GM19397 (cell line): ENCODE data around the gene OR11A1.
"Not testable (repeated sequence)": the region's sequence is repeated elsewhere in the genome, so short reads cannot be mapped to it uniquely, and the experiment has no call there.

Experiments used
- ATAC-seq: cut with Tn5 transposase; IDR thresholded peaks from one replicate; pipeline ENCODE4 v1.9.1; 2021; ENCODE audit warnings: mild to moderate bottlenecking, moderate library complexity; ENCODE audit not compliant: unreplicated experiment

OR11A1 gene

GRCh38 chr6:29479560-29479959 is 22.7 kb upstream of the OR11A1 start:
- no peak for ATAC-seq

- ATAC-seq = no peak
Observed at GRCh38 chr6:29478740-29479139, 21.9 kb upstream of the OR11A1 start.

DNA sequence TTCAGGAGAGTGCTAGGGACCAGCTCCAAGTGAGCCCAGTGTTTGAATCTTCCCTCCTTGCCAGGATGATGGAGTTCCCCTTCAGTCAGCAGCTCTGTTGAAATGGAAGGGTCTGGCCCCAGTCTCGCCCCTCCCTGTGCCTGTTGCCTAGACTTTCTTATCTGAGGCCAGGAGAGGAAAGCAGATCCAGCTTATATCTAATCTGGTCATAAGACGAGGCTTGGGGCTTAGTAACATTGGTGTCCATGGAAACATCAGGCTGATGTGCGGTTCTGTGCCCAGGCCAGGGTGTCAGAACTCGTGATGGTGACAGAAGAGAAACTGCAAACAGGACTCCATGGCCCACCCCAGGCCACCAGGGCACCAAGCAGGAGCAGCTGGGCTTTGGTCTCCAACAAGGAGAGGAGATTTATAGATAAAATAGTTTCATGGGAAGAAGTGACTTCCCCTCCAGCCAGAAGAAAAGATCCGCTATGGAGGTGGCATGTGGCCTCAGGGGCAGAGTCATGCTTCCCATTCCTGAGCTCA is 21.1 kb upstream of the OR11A1 start:
- no peak for ATAC-seq

DNA sequence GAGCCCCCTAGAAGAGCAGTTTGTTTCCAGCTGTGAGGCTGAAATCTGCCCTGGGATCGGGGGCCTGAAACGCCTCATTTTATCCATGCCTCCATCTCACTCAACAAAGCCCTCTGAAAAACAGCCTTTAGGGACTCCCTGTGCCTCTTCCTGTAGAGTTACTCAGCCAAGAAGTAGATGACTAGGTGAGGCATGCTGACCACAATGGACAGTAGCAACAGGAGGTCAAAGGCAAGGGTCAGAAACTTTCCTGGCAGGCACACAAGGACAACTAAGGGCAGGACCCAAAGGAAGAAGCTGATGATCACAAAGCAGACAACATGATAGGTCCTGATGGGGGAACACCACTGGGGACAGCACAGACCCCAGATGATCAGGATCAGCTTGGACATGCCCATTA is 18.1 kb upstream of the OR11A1 start:
- ATAC-seq = no peak

DNA sequence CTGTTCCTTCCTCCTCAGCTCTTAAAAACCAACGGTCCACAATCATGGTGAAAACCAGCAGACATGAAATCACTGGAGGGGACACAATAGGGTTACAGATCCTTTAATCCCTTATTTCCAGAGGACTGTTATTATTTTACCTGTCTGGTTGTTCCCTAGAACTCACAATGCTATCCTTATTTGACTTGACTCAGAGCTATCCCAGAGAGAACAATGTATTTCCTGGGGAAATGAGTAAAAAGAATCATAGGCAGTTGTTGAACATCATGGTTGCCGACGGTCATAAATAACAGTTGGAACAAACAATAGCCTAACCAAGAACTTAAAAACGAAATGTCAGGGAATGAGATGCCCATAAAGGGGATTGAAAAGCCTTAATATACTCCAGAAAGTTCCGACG is 9.4 kb upstream of the OR11A1 start:
- ATAC-seq = no peak

DNA sequence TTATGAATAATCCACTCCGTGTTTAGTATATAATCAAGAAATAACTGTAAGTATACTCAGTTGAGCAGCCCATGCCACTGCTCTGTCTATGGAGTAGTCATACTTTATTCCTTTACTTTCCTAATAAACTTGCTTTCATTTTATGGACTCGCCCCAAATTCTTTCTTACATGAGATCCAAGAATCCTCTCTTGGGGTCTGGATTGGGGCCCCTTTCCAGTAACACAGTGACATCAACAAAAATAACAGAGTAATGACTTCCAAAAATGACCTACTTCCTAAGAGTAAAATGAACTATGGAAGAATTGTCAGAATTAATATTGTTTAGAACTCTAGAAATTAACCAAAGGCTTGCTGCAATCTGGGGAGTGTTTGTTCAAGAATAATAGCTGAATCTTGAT is 8.9 kb upstream of the OR11A1 start:
- no peak for ATAC-seq

DNA sequence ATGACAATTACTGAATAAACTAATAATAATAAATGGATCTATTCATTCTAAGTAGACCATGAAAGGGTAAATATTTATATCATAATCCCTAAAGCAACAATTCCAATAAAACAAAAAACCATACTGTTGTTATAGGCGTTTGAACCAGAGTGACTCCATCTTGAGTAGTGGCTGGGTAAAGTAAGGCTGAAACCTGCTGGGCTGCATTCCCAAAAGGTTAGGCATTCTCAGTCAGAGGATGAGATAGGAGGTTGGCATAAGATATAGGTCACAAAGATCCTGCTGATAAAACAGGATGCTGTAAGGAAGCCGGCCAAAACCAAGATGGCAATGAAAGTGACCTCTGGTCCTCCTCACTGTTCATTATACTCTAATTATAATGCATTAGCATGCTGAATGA is 8.4 kb upstream of the OR11A1 start:
- ATAC-seq = no peak

GRCh38 chr6:29462022-29462421 is 5.2 kb upstream of the OR11A1 start:
- no peak for ATAC-seq

DNA sequence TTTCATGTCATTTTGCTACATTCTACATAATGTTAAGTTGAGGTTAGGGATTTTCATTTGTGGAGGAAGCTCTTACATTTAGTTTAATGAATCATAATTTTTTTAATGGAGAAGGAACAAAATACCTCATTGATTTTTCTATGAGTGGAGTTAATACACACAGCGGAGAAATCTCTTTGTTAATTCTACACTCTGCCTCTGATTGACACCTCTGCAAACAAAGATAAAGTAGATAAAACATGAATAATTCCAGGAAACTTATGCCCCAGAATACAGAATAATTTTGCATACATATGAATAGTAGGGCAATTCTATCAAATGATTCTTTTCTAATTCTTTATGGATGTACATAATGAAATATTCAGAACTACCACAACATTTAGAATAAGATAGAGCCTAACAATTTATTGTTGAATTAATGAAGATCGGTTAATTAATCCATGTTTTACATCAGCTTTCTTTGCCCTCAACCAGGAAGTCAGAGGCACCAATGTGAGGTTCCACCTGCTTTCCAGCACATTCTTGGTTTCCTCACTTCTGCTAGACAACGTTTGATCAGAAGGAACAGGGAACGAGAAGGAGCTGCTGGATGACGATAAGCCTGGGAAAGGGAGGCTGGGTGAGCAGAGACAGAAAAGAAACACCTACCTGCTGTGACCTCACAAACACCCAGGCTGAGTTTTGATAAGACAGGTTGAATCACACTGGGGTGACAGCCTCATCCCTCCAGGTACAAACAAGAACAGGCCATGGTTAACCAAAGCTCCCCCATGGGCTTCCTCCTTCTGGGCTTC is 4.3 kb upstream of the OR11A1 start:
- ATAC-seq = no peak

DNA sequence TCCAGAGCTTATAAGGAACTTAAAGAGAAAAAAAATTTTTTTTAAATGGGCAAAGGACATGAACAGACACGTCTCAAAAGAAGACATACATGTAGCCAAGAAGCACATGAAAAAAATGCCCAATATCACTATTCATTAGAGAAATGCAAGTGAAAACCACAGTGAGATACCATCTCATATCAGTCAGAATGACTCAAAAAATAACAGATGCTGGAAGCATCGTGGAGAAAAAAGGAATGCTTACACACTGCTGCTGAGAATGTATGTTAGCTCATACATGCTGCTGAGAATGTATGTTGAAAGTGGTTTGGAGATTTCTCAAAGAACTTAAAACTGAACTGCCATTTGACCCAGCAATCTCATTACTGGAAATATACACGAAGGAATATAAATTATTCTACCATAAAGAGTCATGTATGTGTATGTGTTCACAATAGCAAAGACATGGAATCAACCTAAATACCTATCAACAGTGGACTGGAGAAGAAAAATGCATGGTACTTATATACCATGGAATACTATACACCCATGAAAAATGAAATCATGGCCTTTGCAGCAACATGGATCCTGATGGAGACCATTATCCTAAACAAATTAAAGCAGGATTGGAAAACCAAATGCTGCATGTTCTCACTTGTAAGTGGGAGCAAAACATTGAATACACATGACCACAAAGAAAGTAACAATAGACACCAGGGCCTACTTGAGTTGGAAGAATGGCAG is 5.2 kb downstream of the OR11A1 start:
- no peak for ATAC-seq

- ATAC-seq = no peak
Observed at GRCh38 chr6:29447670-29448069, 9.2 kb downstream of the OR11A1 start.

- not testable (repeated sequence) for ATAC-seq
Observed at GRCh38 chr6:29444031-29444430, 12.8 kb downstream of the OR11A1 start.

GRCh38 chr6:29442719-29443118 is 14.2 kb downstream of the OR11A1 start:
- ATAC-seq = no peak

- ATAC-seq = no peak
Observed at GRCh38 chr6:29439006-29439405, 17.9 kb downstream of the OR11A1 start, which contains the start of gene OR10C1. TSS of gene OR10C1 (plus strand) at chr6:29439306. CDS start at chr6:29440016, 710 bp downstream.

DNA sequence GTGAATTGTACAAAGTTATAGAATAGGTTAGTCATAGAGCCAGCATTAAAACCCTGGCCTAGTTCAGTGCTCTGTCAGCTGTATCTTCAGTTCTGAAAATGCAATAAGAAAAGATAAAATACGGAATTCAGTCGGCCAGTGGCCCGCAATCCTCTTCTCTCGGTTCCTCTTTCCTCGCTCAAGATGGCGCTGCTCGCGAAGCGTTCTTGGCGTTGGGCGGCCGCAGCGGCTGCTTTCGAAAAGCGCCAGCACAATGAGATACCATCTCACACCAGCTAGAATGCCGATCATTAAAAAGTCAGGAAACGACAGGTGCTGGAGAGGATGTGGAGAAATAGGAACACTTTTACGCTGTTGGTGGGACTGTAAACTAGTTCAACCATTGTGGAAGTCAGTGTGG is 20.1 kb downstream of the OR11A1 start:
- not testable (repeated sequence) for ATAC-seq

GRCh38 chr6:29426654-29427053 is 30.2 kb downstream of the OR11A1 start:
- ATAC-seq = no peak

DNA sequence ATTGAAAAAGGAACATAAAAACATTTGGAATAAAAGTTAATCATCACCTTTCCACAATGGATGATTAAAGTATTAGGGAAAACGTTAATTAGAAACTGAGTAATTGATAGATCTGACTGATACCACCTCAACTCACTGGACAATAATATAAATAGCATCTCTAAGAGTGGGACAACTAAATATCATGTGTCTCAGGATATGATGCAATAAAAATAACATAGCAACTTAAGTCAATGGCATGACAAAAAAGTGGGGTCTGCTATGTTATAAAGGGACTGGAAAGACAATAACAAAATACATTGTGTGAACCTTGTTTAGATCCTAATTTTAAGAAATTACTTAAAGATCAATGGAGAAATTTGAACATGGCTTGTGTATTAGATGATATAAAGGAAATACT is 31.8 kb downstream of the OR11A1 start:
- no peak for ATAC-seq

GRCh38 chr6:29424575-29424974 is 32.3 kb downstream of the OR11A1 start:
- no peak for ATAC-seq

DNA sequence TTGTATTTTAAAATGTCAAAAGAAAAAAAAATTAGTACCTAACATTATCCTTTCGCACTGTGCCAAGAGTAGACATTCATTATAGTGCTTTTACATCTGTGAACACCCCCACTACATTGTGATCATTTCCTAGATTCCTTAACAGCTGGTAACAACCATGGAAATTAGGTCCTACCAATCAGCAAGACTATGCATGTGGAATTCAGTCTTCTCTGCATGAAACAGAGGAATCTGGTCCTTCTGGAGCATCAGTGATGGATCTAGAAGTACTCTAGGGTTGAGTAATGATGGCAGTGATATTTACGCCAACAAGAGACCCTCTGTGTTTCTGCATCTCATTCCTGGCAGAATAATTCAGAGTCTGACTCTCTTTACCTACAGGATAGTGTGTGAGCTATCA is 32.7 kb downstream of the OR11A1 start:
- ATAC-seq = no peak

GRCh38 chr6:29419516-29419915 is 37.4 kb downstream of the OR11A1 start:
- no peak for ATAC-seq

GRCh38 chr6:29414588-29414987 is 42.3 kb downstream of the OR11A1 start, which contains the start of gene OR12D1:
TSS of gene OR12D1 (plus strand) at chr6:29414928.
- no peak for ATAC-seq

DNA sequence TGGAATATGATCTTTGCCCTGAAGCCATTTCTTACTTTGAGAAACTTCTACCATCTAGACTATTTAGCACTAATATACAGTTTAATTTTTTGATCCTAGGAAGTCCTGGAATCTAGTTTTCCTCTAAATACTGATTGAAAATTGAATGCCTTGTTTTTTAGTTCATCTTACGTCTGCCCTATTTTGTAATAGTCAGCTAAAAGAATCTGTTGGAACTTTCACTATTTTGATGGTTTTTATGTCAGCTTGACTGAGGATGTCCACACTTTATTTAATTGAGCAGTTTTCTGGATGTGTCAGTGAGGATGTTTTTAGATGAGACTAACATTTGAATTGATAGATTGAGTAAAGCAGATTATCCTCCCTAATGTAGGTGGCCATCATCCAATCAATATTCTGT is 53.1 kb downstream of the OR11A1 start:
- no peak for ATAC-seq
